Measurements from ENCODE around the gene SNTG2. TPM values are rescaled to one million over a fixed set of nuclear protein-coding genes. Genes with fewer than 3 reads are reported as not detected.

SNTG2 gene
- total and polyA plus RNA-seq, 2 donors (not counting 3 experiments of a cell fraction or from before 2014, with no cell fraction given), result not detected

- no peak for TF ChIP-seq CTCF (IDR thresholded peaks at IDR 0.05; ENCODE audit: extremely low read depth in 1 of 2, insufficient read depth in 1 of 2, low read depth in 1 of 2, low read length in 2 of 2)
- TF ChIP-seq MAX (IDR thresholded peaks at IDR 0.05; ENCODE audit: insufficient read depth, insufficient read length), result no peak
- no peak for TF ChIP-seq FOS (IDR thresholded peaks at IDR 0.05; ENCODE audit: borderline replicate concordance, insufficient read depth, low read length)
- TF ChIP-seq GATA2 (IDR thresholded peaks at IDR 0.05; ENCODE audit: insufficient read depth, insufficient read length, low read depth, low read length), result no peak
- TF ChIP-seq MYC (IDR thresholded peaks at IDR 0.05; ENCODE audit: low read depth, low read length), result no peak
- TF ChIP-seq JUN (IDR thresholded peaks at IDR 0.05; ENCODE audit: borderline replicate concordance, insufficient read depth, insufficient read length, low read depth), result no peak
- no peak for TF ChIP-seq POLR2A (IDR thresholded peaks at IDR 0.05; ENCODE audit: low read depth, low read length)
- TF ChIP-seq EZH2 (IDR thresholded peaks at IDR 0.05; ENCODE audit: borderline replicate concordance, low read depth, low read length, severe bottlenecking), result no peak
- no peak for TF ChIP-seq POLR2AphosphoS5 (IDR thresholded peaks at IDR 0.05; ENCODE audit: insufficient read depth, low read depth, low read length)
- no peak overlapping the region for H3K9ac ChIP-seq (replicated peaks; ENCODE audit: extremely low read depth, insufficient read depth, low read length)
- H3K9me3 ChIP-seq (replicated peaks; ENCODE audit: control insufficient read depth, insufficient read depth, low read length), result peaks cover 5% of the 10 kb centered on the region
- no peaks in the 10 kb centered on the region for H3K4me1 ChIP-seq (ENCODE audit: control insufficient read depth, extremely low read depth, insufficient read depth, low read length)
- ChIA-PET CTCF (no interaction called here), POLR2A (no interaction called here)
- H3K9me1 ChIP-seq (replicated peaks; ENCODE audit: control insufficient read depth, extremely low read depth, insufficient read depth, low read length), result no peaks in the 10 kb centered on the region
- FAIRE-seq, result no peak
- no peaks in the 10 kb centered on the region for H3K27me3 ChIP-seq (ENCODE audit: control insufficient read depth in 2 of 2, insufficient read depth in 2 of 2, low read length in 2 of 2)
- BruUV-seq (replicated peaks), result no TSS peak
- DNase-seq (ENCODE audit: low read depth, low spot score), result no peak
- no peaks in the 10 kb centered on the region for H4K20me1 ChIP-seq (replicated peaks; ENCODE audit: control insufficient read depth, extremely low read depth, insufficient read depth, low read length)
- H3K27ac ChIP-seq (ENCODE audit: insufficient read depth, low read depth, low read length), result no peak overlapping the region
- H3K36me3 ChIP-seq (ENCODE audit: control insufficient read depth in 2 of 2, extremely low read depth in 1 of 2, insufficient read depth in 2 of 2, low read length in 2 of 2), result no peaks in the 10 kb centered on the region
- intact Hi-C loops (cut with micrococcal nuclease), result no loop called here
- H2AFZ ChIP-seq (ENCODE audit: low read depth, low read length), result no peak overlapping the region
- H3K79me2 ChIP-seq (ENCODE audit: control insufficient read depth, insufficient read depth, low read length), result no peaks in the 10 kb centered on the region
- H3K4me3 ChIP-seq (replicated peaks in 1 of 3; ENCODE audit: insufficient read depth in 1 of 3, low read depth in 1 of 3, low read length in 3 of 3), result no peak overlapping the region
- H3K4me2 ChIP-seq (ENCODE audit: insufficient read depth, low read length), result no peak overlapping the region
- dilution Hi-C loops (cut with MboI; ENCODE audit: extremely low pct_ligation_motif_present, low sequenced_read_pairs), result no loop called here
Observed at GRCh38 chr2:973129-973528, 22.5 kb downstream of the SNTG2 start.
